HepG2 (cell line): ENCODE data around the gene PLA2G4F. TPM values are rescaled to one million over a fixed set of nuclear protein-coding genes. Genes with fewer than 3 reads are reported as not detected.
A peak's percentile ranks its signal among the peaks of the same experiment; 100 is the strongest.

Source experiments
- ATAC-seq: fragments of 200-7000 bp; cut with Tn5 transposase; 3 replicates; pipeline ENCODE4 v1.9.1; 2020; ENCODE audit warnings: mild to moderate bottlenecking, moderate library complexity
- BruUV-seq: library from RNA; stranded (reverse); fragments of 400-500 nt; replicated peaks from 2 replicates; lab custom pipeline; 2021; lab: Mats Ljungman, UMichigan
- CTCF ChIA-PET: fragments of 300-600 bp; formaldehyde crosslinking; extraction: SDS; loops from one replicate; lab custom pipeline; 2021; ENCODE audit warnings: low total read pairs, inconsistent platforms, low intra/inter-chr PET ratio; lab: Yijun Ruan, JAX
- POLR2A ChIA-PET: fragments of 350-600 bp; sonication (Branson Sonifier 250); formaldehyde crosslinking; loops from one replicate; lab custom pipeline; 2020; ENCODE audit warnings: antibody characterized with exemption, inconsistent platforms; lab: Yijun Ruan, JAX
- DNase-seq: peaks from one replicate; pipeline ENCODE4 v3.0.0-alpha.2; 2015; ENCODE audit warnings: low spot score
- FAIRE-seq: peaks from 3 replicates; lab custom pipeline; 2011; peaks lifted over from hg19 to GRCh38; lab: Jason Lieb, UNC
- H2AFZ ChIP-seq: one replicate; pipeline ENCODE4 v1.6.1; 2011; ENCODE audit warnings: low read length, inconsistent platforms
- H3K27ac ChIP-seq: fragments of 300-600 bp; 3 replicates; pipeline ENCODE4 v1.8.0; 2011; ENCODE audit warnings: mixed run types, mild to moderate bottlenecking, mixed read lengths, low read length, inconsistent platforms; ENCODE audit not compliant: insufficient read depth; ENCODE audit errors: extremely low read length
- H3K27me3 ChIP-seq, 2 experiments: fragments of 200-600 bp in 1 of 2; 2 replicates in 1 of 2; 3 replicates in 1 of 2; pipeline versions ENCODE4 v1.6.0 to v1.8.0; 2011; ENCODE audit warnings: low read length in 2 of 2, mild to moderate bottlenecking in 2 of 2, moderate library complexity in 2 of 2, inconsistent platforms in 1 of 2; ENCODE audit not compliant: insufficient read depth in 2 of 2, control insufficient read depth in 1 of 2
- H3K36me3 ChIP-seq, 2 experiments: fragments of 200-600 bp in 1 of 2; replicated peaks in 1 of 2; 2 replicates in 1 of 2; 3 replicates in 1 of 2; pipeline versions ENCODE4 v1.5.1 to v1.8.0; 2011; ENCODE audit warnings: low read length in 2 of 2, inconsistent platforms in 1 of 2; ENCODE audit not compliant: insufficient read depth in 2 of 2, control insufficient read depth in 1 of 2
- H3K4me1 ChIP-seq: 2 replicates; pipeline ENCODE4 v1.5.1; 2012; ENCODE audit warnings: low read length, inconsistent platforms; ENCODE audit not compliant: insufficient read depth
- H3K4me2 ChIP-seq: 2 replicates; pipeline ENCODE4 v1.6.0; 2011; ENCODE audit warnings: low read depth, low read length, inconsistent platforms
- H3K4me3 ChIP-seq, 3 experiments: fragments of 200-600 bp in 1 of 3; sonication (generic), shearing (Covaris generic) in 1 of 3; replicated peaks in 1 of 3; 2 replicates each; pipeline ENCODE4 v1.5.1; 2011 to 2016; ENCODE audit warnings: low read length in 3 of 3, inconsistent platforms in 2 of 3, low read depth in 2 of 3, mild to moderate bottlenecking in 2 of 3, control low read depth in 1 of 3, mixed read lengths in 1 of 3; ENCODE audit not compliant: insufficient read depth in 1 of 3
- H3K79me2 ChIP-seq: one replicate; pipeline ENCODE4 v1.6.1; 2011; ENCODE audit warnings: low read length, inconsistent platforms; ENCODE audit not compliant: insufficient read depth
- H3K9ac ChIP-seq: 2 replicates; pipeline ENCODE4 v1.6.0; 2011; ENCODE audit warnings: mild to moderate bottlenecking, low read depth, low read length, inconsistent platforms; ENCODE audit not compliant: insufficient read depth
- H3K9me3 ChIP-seq: 2 replicates; pipeline ENCODE4 v1.5.1; 2012; ENCODE audit warnings: mild to moderate bottlenecking, low read length
- H4K20me1 ChIP-seq: 2 replicates; pipeline ENCODE4 v1.6.0; 2011; ENCODE audit warnings: inconsistent platforms, mild to moderate bottlenecking, low read length, moderate library complexity; ENCODE audit not compliant: insufficient read depth
- PTBP1 ChIP-seq: fragments of 200-400 bp; formaldehyde crosslinking; IDR thresholded peaks from 2 replicates; pipeline ENCODE4 v1.6.1; 2018; ENCODE audit warnings: low read length, low read depth; ENCODE audit not compliant: poor library complexity, severe bottlenecking
- ZNF768 ChIP-seq: sonication (generic); formaldehyde crosslinking; IDR thresholded peaks from 2 replicates; pipeline ENCODE4 v1.4.0; 2020; ENCODE audit warnings: missing genetic modification reagents
- WGBS: methylation state at CpG from one replicate; pipeline ENCODE4 v1.1.6; 2017; ENCODE audit warnings: low lambda C conversion rate; 5-methylcytosine and 5-hydroxymethylcytosine counted together
- in situ Hi-C: cut with HindIII; loops from 2 replicates; pipeline ENCODE4 v1.10.0; 2017; ENCODE audit warnings: low pct_unique_long_range_greater_than_20kb; ENCODE audit not compliant: extremely low pct_ligation_motif_present
- intact Hi-C: fragments of 100-400 bp; cut with micrococcal nuclease; formaldehyde crosslinking; loops from one replicate; pipeline ENCODE4 v1.10.0; 2022; ENCODE audit not compliant: unreplicated experiment
- microRNA counts: library from miRNA; unstranded; fragments of <30 nt; microRNA quantifications from one replicate; lab custom pipeline; 2015
- microRNA-seq: library from miRNA; unstranded; fragments of <30 nt; microRNA quantifications from one replicate; pipeline ENCODE4, GENCODE V29; 2020
- polyA plus RNA-seq, 8 experiments: library from polyadenylated mRNA; depleted of rRNA in 3 of 8; stranded (reverse) in 7 of 8; unstranded in 1 of 8; fragments of >200 nt; fragmentation: Illumina TruSeq in 4 of 8; extraction: Trizol in 4 of 8; gene quantifications; 2 replicates each; pipeline versions ENCODE4 v1.2.1 to v1.2.3, GENCODE V29; 2011 to 2016; ENCODE audit warnings: low read depth in 4 of 8, missing spikeins in 1 of 8, mixed read lengths in 1 of 8; ENCODE audit not compliant: insufficient read depth in 1 of 8
- small RNA-seq, 3 experiments: library from RNA; depleted of rRNA; stranded (forward); fragments of <200 nt; gene quantifications; one replicate each; pipeline ENCODE3, GENCODE V24; 2012; ENCODE audit warnings: low read depth in 2 of 3, low replicate concordance in 1 of 3; ENCODE audit not compliant: insufficient read length in 3 of 3, insufficient read depth in 2 of 3
- total RNA-seq, 5 experiments: library from RNA; depleted of rRNA; stranded (reverse); fragments of >200 nt; fragmentation: Illumina TruSeq; extraction: Trizol; gene quantifications; 2 replicates each; pipeline ENCODE4 v1.2.3, GENCODE V29; 2016; ENCODE audit warnings: low read depth in 1 of 5
- TF ChIP-seq, protein P1 (sequence below): sonication (generic); formaldehyde crosslinking; conservative IDR thresholded peaks from 2 replicates; pipeline ENCODE4 v1.4.0; 2020; ENCODE audit warnings: mild to moderate bottlenecking, missing genetic modification reagents, moderate library complexity

PLA2G4F gene
- total and polyA plus RNA-seq, 2 of the 13 experiments (the other 11 are each of a cell fraction or from before 2014, with no cell fraction given), result 0.07 TPM; not detected in 1

DNA sequence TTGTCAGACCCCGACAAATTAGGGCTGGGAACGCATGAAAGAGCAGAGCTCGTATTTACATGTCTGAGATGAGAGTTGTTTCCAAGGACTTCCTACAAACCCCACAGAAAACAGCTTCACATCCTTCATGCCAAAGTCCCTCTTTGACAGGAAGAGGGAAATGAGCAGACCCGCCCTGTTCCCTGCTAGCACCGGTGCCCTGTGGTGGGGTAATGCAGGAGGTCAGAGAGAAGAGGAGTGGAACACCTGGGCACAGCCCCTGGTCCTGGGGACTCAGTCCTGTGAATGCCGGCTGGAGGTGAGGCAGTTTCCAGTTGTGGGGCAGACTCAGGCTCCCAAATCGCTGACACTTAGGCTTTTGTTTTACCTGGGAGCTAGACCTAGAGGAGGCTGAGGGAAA, 66.1 kb downstream of the PLA2G4F start (continued):
- TF ChIP-seq, protein P1, sequence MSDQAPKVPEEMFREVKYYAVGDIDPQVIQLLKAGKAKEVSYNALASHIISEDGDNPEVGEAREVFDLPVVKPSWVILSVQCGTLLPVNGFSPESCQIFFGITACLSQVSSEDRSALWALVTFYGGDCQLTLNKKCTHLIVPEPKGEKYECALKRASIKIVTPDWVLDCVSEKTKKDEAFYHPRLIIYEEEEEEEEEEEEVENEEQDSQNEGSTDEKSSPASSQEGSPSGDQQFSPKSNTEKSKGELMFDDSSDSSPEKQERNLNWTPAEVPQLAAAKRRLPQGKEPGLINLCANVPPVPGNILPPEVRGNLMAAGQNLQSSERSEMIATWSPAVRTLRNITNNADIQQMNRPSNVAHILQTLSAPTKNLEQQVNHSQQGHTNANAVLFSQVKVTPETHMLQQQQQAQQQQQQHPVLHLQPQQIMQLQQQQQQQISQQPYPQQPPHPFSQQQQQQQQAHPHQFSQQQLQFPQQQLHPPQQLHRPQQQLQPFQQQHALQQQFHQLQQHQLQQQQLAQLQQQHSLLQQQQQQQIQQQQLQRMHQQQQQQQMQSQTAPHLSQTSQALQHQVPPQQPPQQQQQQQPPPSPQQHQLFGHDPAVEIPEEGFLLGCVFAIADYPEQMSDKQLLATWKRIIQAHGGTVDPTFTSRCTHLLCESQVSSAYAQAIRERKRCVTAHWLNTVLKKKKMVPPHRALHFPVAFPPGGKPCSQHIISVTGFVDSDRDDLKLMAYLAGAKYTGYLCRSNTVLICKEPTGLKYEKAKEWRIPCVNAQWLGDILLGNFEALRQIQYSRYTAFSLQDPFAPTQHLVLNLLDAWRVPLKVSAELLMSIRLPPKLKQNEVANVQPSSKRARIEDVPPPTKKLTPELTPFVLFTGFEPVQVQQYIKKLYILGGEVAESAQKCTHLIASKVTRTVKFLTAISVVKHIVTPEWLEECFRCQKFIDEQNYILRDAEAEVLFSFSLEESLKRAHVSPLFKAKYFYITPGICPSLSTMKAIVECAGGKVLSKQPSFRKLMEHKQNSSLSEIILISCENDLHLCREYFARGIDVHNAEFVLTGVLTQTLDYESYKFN, result 0 out of 2 replicates have a peak, but pooled peaks have one; percentile 27

DNA sequence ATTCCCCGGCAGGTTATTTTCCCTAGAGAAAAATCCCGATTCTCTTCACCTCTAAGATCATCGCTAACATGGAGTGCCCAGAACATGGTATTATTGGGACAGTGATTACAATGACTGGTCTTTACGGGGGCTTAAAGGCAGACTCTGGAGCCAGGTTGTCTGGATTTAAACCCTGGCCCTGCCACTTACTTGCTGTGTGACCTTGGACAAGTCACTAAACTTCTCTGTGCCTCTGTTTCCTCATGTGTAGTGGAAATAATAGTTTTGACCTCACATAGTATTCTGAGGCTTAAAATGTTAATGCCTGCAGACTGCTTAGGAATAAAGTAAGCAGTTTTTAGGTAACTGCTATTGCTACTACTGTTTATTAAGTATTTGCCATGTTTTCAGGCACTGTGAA, 66.5 kb downstream of the PLA2G4F start:
- no peak overlapping the region for H3K9ac ChIP-seq
- H3K9me3 ChIP-seq, result no peaks in the 10 kb centered on the region
- ATAC-seq (no peak), DNase-seq (no peak)
- H4K20me1 ChIP-seq, result no peaks in the 10 kb centered on the region
- H3K4me1 ChIP-seq, result peaks cover 69% of the 10 kb centered on the region
- H3K27me3 ChIP-seq, result peaks cover 12 to 56% of the 10 kb centered on the region in 2 experiments; a peak in 4 of 5 replicates
- ChIA-PET CTCF (no interaction called here), POLR2A (no interaction called here)
- 88% methylated on average over 3 of the region's 4 CpGs for WGBS
- H3K4me3 ChIP-seq, result no peak overlapping the region
- intact Hi-C loops (no loop called here), in situ Hi-C loops (loop anchor here (5.0 kb wide), 1 partner anchor 42 kb away; no protein-coding TSS in a partner anchor)
- no peak overlapping the region for H2AFZ ChIP-seq
- no peaks in the 10 kb centered on the region for H3K79me2 ChIP-seq
- TF ChIP-seq ZNF768 (CRISPR knock-in tag), result peak; percentile 67; the same call in 1 of the 2 replicates
- TF ChIP-seq PTBP1, result no peak
- TF ChIP-seq, all 625 proteins: peak for 1
- BruUV-seq, result no TSS peak
- Histone ChIP-seq H3K36me3 (no peaks in the 10 kb centered on the region), H3K27ac (no peak overlapping the region), H3K4me2 (peak overlapping the region; percentile 30; the same call in 1 of the 2 replicates)
- no peak for FAIRE-seq

MicroRNA genes within 50 kb of the gene (microRNA counts, 767-probe panel; counts per million panel counts)
- not detected for microRNA hsa-miR-627 (lab: Ali Mortazavi, UCI)

Small RNAs within 50 kb of the gene (microRNA-seq; reads per million reads assigned to microRNA genes)
- 95.0 reads per million, percentile 73 among the genes with 10 or more reads in this experiment for gene MIR627

Small RNAs within 50 kb of the gene (small RNA-seq; reads per million reads assigned to genes)
- gene MIR627, result 0.10 to 42.5 (median 28.0) reads per million in 3 experiments

Other genes with a start within 250 kb of the PLA2G4F start
- gene EHD4, start 184.1 kb downstream of the PLA2G4F start, total RNA-seq (2016; rRNA removed; fragmentation: Illumina TruSeq; extraction: Trizol), result 4.8 and 4.9 TPM in 2 replicates
- 3.1 and 4.2 TPM in 2 replicates for gene EHD4, start 184.1 kb downstream of the PLA2G4F start, polyA plus RNA-seq (2011; rRNA removed)
- gene PLA2G4E, start 135.6 kb downstream of the PLA2G4F start, total RNA-seq (2016; rRNA removed; fragmentation: Illumina TruSeq; extraction: Trizol), result not detected in 2 replicates
- 0.01 TPM in 1 of 2 replicates, not detected in the other for gene PLA2G4E, start 135.6 kb downstream of the PLA2G4F start, polyA plus RNA-seq (2011; rRNA removed)
- gene PLA2G4D, start 62.1 kb downstream of the PLA2G4F start, total RNA-seq (2016; rRNA removed; fragmentation: Illumina TruSeq; extraction: Trizol), result 0.04 TPM in 1 of 2 replicates, not detected in the other
- 0.21 and 0.29 TPM in 2 replicates for gene PLA2G4D, start 62.1 kb downstream of the PLA2G4F start, polyA plus RNA-seq (2011; rRNA removed)
- 22.5 and 22.9 TPM in 2 replicates for gene VPS39, start 51.7 kb upstream of the PLA2G4F start, total RNA-seq (2016; rRNA removed; fragmentation: Illumina TruSeq; extraction: Trizol)
- gene VPS39, start 51.7 kb upstream of the PLA2G4F start, polyA plus RNA-seq (2011; rRNA removed), result 28.7 and 32.0 TPM in 2 replicates
- gene GANC, start 116.6 kb upstream of the PLA2G4F start, total RNA-seq (2016; rRNA removed; fragmentation: Illumina TruSeq; extraction: Trizol), result 21.0 and 25.8 TPM in 2 replicates
- 15.5 and 17.0 TPM in 2 replicates for gene GANC, start 116.6 kb upstream of the PLA2G4F start, polyA plus RNA-seq (2011; rRNA removed)
- gene TMEM87A, start 116.8 kb upstream of the PLA2G4F start, total RNA-seq (2016; rRNA removed; fragmentation: Illumina TruSeq; extraction: Trizol), result 22.8 and 42.8 TPM in 2 replicates
- 14.3 and 20.2 TPM in 2 replicates for gene TMEM87A, start 116.8 kb upstream of the PLA2G4F start, polyA plus RNA-seq (2011; rRNA removed)
- 0.90 and 1.3 TPM in 2 replicates for gene CAPN3, start 202.9 kb upstream of the PLA2G4F start, total RNA-seq (2016; rRNA removed; fragmentation: Illumina TruSeq; extraction: Trizol)
- gene CAPN3, start 202.9 kb upstream of the PLA2G4F start, polyA plus RNA-seq (2011; rRNA removed), result 3.7 and 4.6 TPM in 2 replicates